GOT3 (cell line): ENCODE measurements around the gene CFHR3.
"Not testable (repeated sequence)": the region's sequence is repeated elsewhere in the genome, so short reads cannot be mapped to it uniquely, and the experiment has no call there.

Source experiments
- DNase-seq: peaks from one replicate; lab custom pipeline; 2025; ENCODE audit warnings: mixed read lengths; lab: John Stamatoyannopoulos, UW

The CFHR3 gene

GRCh38 chr1:196774603-196775002 lies at the start of gene CFHR3:
TSS of gene CFHR3 (plus strand) at chr1:196774840. CDS start at chr1:196774887, 47 bp downstream.
- no peak for DNase-seq

DNA sequence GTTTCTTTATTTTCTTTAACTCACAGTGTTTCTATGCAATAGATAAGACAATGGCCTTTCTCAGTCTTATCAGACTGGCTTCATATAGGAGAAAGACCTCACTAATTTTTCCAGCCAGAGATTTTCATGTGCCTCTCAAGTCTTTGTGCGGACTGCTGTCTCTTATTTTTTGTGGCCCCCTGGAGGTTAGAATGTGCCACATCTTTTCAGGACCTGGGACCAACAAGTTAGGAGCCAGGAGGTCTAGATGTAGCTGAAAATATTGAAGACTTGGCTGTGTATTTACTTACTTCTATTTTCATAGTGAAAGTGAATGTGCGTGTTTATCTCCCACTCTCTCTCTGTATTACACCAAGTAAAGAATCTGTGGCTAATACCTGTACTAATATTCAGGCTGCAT lies 42.1 kb upstream of the CFHR3 start:
- no peak for DNase-seq

- DNase-seq = no peak
These were observed 41.3 kb upstream of the CFHR3 start for GRCh38 chr1:196733091-196733970.

DNA sequence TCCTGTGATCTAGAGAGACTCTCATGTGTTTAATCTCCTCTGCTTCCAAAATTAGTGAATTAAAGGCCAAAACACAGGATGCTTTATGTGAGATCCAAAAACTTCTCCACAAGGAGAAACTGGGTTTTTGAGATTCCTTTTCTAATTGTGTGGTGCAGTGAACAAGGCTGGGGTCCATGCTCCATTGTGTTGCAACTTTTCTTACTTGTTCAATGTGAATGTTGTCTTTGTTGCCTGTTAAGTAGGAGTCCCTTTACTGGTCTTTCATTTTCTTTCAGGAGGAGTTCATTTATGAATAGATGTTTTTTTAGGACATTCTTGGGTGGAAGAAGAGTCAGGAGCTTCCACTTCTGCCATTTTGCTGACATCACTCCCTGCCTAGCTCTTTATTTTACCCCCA lies 40.6 kb upstream of the CFHR3 start:
- DNase-seq = no peak

- no peak for DNase-seq
These were observed 40.2 kb upstream of the CFHR3 start for GRCh38 chr1:196734460-196734859.

- DNase-seq = no peak
These were observed 35.9 kb upstream of the CFHR3 start for GRCh38 chr1:196738730-196739129.

DNA sequence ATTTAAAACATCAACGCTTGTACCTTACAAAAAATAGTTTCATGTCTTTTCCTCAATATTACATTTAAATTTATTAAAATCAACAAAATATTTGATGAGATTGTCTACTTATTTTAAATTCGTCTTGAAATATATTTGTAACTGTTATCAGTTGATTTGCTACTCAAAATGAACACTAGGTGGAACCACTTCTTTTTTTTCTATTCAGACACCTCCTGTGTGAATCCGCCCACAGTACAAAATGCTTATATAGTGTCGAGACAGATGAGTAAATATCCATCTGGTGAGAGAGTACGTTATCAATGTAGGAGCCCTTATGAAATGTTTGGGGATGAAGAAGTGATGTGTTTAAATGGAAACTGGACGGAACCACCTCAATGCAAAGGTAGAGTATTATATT lies 31.4 kb upstream of the CFHR3 start:
- not testable (repeated sequence) for DNase-seq

DNA sequence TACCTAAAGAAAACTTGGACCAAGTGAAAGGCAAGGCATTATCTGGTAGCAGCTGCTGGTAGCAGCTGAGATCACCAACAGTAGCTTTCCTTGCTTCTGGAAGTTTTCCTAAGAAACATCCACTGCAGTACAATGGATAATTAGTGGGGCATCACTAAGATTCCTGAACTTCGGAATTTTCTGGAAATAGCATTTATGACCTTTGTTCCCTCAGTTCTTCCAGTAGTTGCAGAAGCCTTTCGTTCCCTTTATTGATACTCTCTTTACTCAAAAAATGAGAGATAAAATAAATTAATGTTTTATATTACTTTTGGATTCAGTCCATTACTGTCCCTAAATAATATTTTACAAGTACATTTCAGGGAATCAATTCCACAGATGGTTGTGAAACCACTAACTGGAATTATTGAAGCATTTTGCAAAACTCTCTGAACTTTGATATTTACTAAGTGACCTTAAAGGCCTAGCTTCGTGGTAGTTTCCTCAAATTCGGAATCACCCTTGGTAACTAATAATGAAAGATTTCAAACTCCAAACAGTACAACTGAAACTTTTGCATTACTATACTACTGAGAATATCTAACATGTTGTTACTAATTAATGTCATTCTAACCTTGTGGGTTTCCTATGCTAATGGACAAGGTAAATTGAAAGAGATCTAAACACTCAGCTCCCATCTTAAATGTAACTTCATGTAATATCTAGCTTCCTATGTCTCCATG lies 9.5 kb upstream of the CFHR3 start:
- DNase-seq = not testable (repeated sequence)

- DNase-seq = not testable (repeated sequence)
These were observed 4.8 kb upstream of the CFHR3 start for GRCh38 chr1:196769823-196770222.

DNA sequence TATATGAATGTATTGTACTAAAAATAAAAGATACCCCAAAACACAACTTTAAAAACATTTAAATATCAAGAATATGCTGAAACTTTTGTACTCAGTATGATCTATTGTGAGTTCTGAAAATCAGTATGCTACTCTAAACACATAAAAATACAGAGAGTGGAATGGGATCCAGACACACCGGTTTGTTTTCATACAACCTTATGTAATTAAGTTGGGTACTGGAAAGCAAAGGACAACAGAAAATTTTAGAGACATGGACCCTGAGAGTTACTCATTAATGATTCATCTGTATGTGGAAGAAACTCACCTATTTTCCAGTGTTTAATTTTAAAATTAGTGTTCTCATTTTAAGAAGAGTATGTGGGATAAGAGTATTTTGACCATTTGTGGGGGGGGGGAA lies 927 bp upstream of the CFHR3 start:
- DNase-seq = no peak

- DNase-seq = no peak
These were observed 465 bp upstream of the CFHR3 start for GRCh38 chr1:196774175-196774574.

DNA sequence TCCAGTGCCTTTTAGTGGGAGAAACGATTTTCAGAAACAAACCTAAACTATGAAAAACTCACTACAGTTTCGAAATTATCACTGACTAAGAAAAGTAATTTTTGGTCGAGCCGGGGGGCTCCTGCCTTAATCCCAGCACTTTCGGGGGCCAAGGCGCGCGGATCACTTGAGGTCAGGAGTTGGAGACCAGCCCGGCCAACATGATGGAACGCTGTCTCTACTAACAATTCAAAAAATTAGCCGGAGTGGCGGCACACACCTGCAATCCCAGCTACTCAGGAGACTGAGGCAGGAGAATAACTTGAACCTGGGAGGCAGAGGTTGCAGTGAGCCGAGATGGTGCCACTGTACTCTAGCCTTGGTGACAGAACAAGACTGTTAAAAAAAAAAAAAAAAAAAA lies 3.0 kb downstream of the CFHR3 start:
- DNase-seq = no peak

DNA sequence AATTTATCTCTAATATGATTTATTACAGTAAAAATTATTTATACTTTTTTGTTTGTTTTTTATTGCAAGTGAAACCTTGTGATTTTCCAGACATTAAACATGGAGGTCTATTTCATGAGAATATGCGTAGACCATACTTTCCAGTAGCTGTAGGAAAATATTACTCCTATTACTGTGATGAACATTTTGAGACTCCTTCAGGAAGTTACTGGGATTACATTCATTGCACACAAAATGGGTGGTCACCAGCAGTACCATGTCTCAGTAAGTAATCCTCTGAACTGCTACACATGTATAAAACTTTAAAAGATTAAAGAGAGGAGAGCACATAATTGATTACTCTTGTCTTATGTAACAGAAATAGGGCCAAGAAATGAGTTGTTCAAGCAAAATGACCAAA lies 4.5 kb downstream of the CFHR3 start:
- DNase-seq = no peak

DNA sequence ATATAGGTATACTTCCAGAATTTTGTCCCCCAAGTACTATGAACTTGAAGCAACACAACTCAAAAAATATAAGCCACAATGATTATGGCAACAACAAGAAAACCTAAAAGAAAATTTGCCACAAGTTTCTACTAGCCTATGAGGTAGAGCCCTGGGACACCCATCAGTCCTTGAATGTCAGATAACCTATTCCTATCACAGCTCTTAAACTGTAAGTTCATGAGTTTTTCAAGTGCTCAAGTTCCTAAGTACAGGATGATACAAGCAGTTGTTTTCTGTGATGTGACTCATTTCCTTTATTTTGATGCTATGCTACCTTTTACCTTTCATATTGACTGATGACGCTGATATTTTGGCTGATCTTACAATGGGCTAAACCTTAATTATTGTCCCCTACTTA lies 16.6 kb downstream of the CFHR3 start:
- not testable (repeated sequence) for DNase-seq

GRCh38 chr1:196794103-196794502 lies 19.5 kb downstream of the CFHR3 start:
- not testable (repeated sequence) for DNase-seq

DNA sequence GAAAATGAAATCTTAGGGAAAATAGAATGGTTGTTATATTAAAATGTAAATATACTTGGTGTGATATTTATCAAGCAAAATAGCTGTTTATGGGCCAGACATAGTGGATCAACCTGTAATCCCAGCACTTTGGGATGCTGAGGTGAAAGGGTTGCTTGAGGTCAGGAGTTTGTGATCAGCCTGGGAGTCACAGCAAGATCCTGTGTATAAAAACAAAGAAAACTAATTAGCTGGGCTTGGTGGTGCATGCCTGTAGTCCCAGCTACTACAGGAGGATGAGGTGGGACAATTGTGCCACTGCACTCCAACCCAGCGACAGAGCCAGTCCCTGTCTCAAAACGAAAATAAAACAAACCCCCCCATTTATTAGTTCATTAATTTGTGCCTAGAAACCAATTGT lies 23.3 kb downstream of the CFHR3 start:
- DNase-seq = no peak

GRCh38 chr1:196801920-196802319 lies 27.3 kb downstream of the CFHR3 start:
- DNase-seq = not testable (repeated sequence)

GRCh38 chr1:196808529-196809235 lies 34.0 kb downstream of the CFHR3 start:
- no peak for DNase-seq

DNA sequence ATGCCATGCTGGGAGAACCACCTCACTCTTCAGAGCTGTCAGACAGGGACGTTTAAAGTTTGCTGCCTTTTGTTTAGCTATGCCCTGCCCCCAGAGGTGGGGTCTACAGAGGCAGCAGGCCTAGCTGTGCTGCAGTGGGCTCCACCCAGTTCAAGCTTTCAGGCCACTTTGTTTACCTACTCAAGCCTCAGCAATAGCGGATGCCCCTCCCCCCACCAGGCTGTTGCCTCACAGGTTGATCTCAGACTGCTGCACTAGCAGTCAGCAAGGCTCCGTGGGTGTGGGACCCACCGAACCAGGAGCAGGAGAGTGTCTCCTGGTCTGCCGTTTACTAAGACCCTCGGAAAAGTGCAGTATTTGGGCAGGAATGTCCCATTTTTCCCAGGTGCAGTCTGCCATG lies 42.8 kb downstream of the CFHR3 start:
- not testable (repeated sequence) for DNase-seq

DNA sequence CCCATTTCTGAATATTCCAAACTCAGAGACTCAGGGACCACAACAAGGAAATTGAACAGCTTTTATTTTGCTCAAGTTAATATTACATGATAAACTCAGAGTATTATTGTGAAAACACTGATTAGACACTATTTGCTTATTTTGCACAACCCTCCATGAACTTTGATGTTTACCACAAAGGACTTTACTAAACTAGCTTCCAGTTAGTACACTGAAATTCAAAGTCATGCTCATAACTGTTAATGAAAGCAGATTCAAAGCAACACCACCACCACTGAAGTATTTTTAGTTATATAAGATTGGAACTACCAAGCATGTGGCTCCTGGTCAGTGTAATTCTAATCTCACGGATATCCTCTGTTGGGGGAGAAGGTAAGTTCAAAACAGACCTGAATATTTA lies 44.9 kb downstream of the CFHR3 start, which contains the start of gene CFHR1:
CFHR1 (plus strand) TSS at position 201 of the 400 bp plus-strand sequence; CDS start at position 315, 114 bp downstream.
- DNase-seq = not testable (repeated sequence)

DNA sequence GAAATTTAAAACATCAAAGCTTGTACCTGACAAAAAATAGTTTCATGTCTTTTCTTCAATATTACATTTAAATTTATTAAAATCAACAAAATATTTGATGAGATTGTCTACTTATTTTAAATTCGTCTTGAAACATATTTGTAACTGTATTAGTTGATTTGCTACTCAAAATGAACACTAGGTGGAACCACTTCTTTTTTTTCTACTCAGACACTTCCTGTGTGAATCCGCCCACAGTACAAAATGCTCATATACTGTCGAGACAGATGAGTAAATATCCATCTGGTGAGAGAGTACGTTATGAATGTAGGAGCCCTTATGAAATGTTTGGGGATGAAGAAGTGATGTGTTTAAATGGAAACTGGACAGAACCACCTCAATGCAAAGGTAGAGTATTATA lies 53.2 kb downstream of the CFHR3 start:
- not testable (repeated sequence) for DNase-seq
